SK-N-SH (cell line): ENCODE measurements around the gene TNNT3. TPM values are rescaled to one million over a fixed set of nuclear protein-coding genes. Genes with fewer than 3 reads are reported as not detected.
"Not testable (repeated sequence)": the region's sequence is repeated elsewhere in the genome, so short reads cannot be mapped to it uniquely, and the experiment has no call there.

ENCODE experiments used
- CTCF ChIA-PET: fragments of 300-600, 350-600 bp; formaldehyde crosslinking; extraction: SDS; loops from one replicate; lab custom pipeline; 2021; lab: Yijun Ruan, JAX
- POLR2A ChIA-PET: fragments of 350-600 bp; sonication (Branson Sonifier 250); formaldehyde crosslinking; extraction: SDS; loops from one replicate; lab custom pipeline; 2020; ENCODE audit warnings: antibody characterized with exemption, inconsistent platforms; lab: Yijun Ruan, JAX
- DNase-seq: peaks from one replicate; pipeline ENCODE4 v3.0.0; 2012
- H2AFZ ChIP-seq: fragments of 200-600 bp; sonication (generic); 2 replicates; pipeline ENCODE4 v1.8.1; 2016; ENCODE audit warnings: antibody characterized with exemption, mild to moderate bottlenecking, low read depth
- H3F3A ChIP-seq: fragments of 200-600 bp; sonication (generic); replicated peaks from 2 replicates; pipeline ENCODE3; 2016; ENCODE audit warnings: antibody characterized with exemption, mild to moderate bottlenecking; ENCODE audit not compliant: insufficient read depth
- H3K27ac ChIP-seq, 2 experiments: fragments of 200-500 bp in 1 of 2; fragments of 200-600 bp in 1 of 2; sonication (Bioruptor generic) in 1 of 2; sonication (generic), shearing (Covaris generic) in 1 of 2; 2 replicates each; pipeline versions ENCODE4 v1.5.1 to v1.6.1; 2014 to 2016; ENCODE audit warnings: low read depth in 2 of 2, inconsistent platforms in 1 of 2, low read length in 1 of 2, mild to moderate bottlenecking in 1 of 2, mixed read lengths in 1 of 2
- H3K27me3 ChIP-seq: fragments of 200-600 bp; sonication (generic), shearing (Covaris generic); 2 replicates; pipeline ENCODE4 v1.6.1; 2016; ENCODE audit warnings: mixed run types; ENCODE audit not compliant: insufficient read depth
- H3K36me3 ChIP-seq, 2 experiments: fragments of 200-500 bp in 1 of 2; fragments of 200-600 bp in 1 of 2; sonication (Bioruptor generic) in 1 of 2; sonication (generic) in 1 of 2; replicated peaks in 1 of 2; 2 replicates each; pipeline versions ENCODE3 to v1.5.1; 2014 to 2016; ENCODE audit warnings: low read length in 1 of 2, mild to moderate bottlenecking in 1 of 2; ENCODE audit not compliant: insufficient read depth in 2 of 2, control insufficient read depth in 1 of 2
- H3K4me1 ChIP-seq, 2 experiments: fragments of 200-500 bp in 1 of 2; fragments of 200-600 bp in 1 of 2; sonication (Bioruptor generic) in 1 of 2; sonication (generic), shearing (Covaris generic) in 1 of 2; 2 replicates each; pipeline versions ENCODE4 v1.5.1 to v1.6.1; 2014 to 2016; ENCODE audit warnings: low read depth in 1 of 2, low read length in 1 of 2, mixed run types in 1 of 2; ENCODE audit not compliant: insufficient read depth in 2 of 2, control insufficient read depth in 1 of 2
- H3K4me2 ChIP-seq: fragments of 200-600 bp; sonication (generic), shearing (Covaris generic); 2 replicates; pipeline ENCODE4 v1.6.1; 2017; ENCODE audit warnings: mixed run types
- H3K4me3 ChIP-seq, 2 experiments: fragments of 200-500 bp in 1 of 2; fragments of 200-600 bp in 1 of 2; sonication (Bioruptor generic) in 1 of 2; sonication (generic), shearing (Covaris generic) in 1 of 2; 2 replicates each; pipeline versions ENCODE4 v1.5.1 to v1.8.1; 2014 to 2016; ENCODE audit warnings: low read depth in 2 of 2, inconsistent platforms in 1 of 2, low read length in 1 of 2, mild to moderate bottlenecking in 1 of 2, mixed read lengths in 1 of 2, moderate library complexity in 1 of 2
- H3K79me2 ChIP-seq: fragments of 200-600 bp; sonication (generic); 2 replicates; pipeline ENCODE4 v1.8.1; 2017; ENCODE audit warnings: mild to moderate bottlenecking; ENCODE audit not compliant: insufficient read depth
- H3K9ac ChIP-seq: fragments of 200-600 bp; sonication (generic); 2 replicates; pipeline ENCODE4 v1.6.1; 2017; ENCODE audit warnings: mixed run types
- H3K9me2 ChIP-seq: fragments of 200-600 bp; sonication (generic); 2 replicates; pipeline ENCODE4 v1.6.1; 2017; ENCODE audit warnings: mixed run types
- H3K9me3 ChIP-seq: fragments of 200-600 bp; sonication (generic); 2 replicates; pipeline ENCODE4 v1.6.1; 2017; ENCODE audit warnings: mixed run types, mild to moderate bottlenecking, moderate library complexity
- H4K20me1 ChIP-seq: fragments of 200-600 bp; sonication (generic); 2 replicates; pipeline ENCODE4 v1.6.1; 2017; ENCODE audit warnings: mild to moderate bottlenecking, mixed run types; ENCODE audit not compliant: insufficient read depth
- FOSL2 ChIP-seq: IDR thresholded peaks from 2 replicates; pipeline ENCODE4 v1.4.0; 2012; ENCODE audit warnings: low read depth, mild to moderate bottlenecking, moderate library complexity, borderline replicate concordance
- FOXJ3 ChIP-seq: sonication (generic); formaldehyde crosslinking; IDR thresholded peaks from 2 replicates; pipeline ENCODE4 v1.5.1; 2020; ENCODE audit warnings: mild to moderate bottlenecking, missing genetic modification reagents
- JUND ChIP-seq: IDR thresholded peaks from 2 replicates; pipeline ENCODE4 v1.4.0; 2012
- MXI1 ChIP-seq: IDR thresholded peaks from 2 replicates; pipeline ENCODE4 v1.6.1; 2012; ENCODE audit warnings: mild to moderate bottlenecking, low read depth, low read length, improper control_type of control experiment
- NFIC ChIP-seq: IDR thresholded peaks from 2 replicates; pipeline ENCODE4 v1.4.0; 2012; ENCODE audit warnings: borderline replicate concordance
- NRF1 ChIP-seq: IDR thresholded peaks from 2 replicates; pipeline ENCODE4 v1.6.1; 2012; ENCODE audit warnings: low read depth, mild to moderate bottlenecking, low read length
- SMC3 ChIP-seq: IDR thresholded peaks from 2 replicates; pipeline ENCODE4 v1.6.1; 2012; ENCODE audit warnings: low read depth, low read length, improper control_type of control experiment
- TEAD4 ChIP-seq: IDR thresholded peaks from 2 replicates; pipeline ENCODE4 v1.4.0; 2012; ENCODE audit warnings: mild to moderate bottlenecking, borderline replicate concordance; ENCODE audit not compliant: insufficient read depth
- WGBS: methylation state at CpG from one replicate; pipeline ENCODE4 v1.1.6; 2017; ENCODE audit warnings: low lambda C conversion rate; 5-methylcytosine and 5-hydroxymethylcytosine counted together
- polyA plus RNA-seq, 3 experiments: library from polyadenylated mRNA; depleted of rRNA; stranded (reverse); fragments of >200 nt; gene quantifications; 2 replicates each; pipeline ENCODE4 v1.2.3, GENCODE V29; 2012
- TF ChIP-seq, protein P1 (sequence below): IDR thresholded peaks from 2 replicates; pipeline ENCODE4; 2012
- TF ChIP-seq, protein P2 (sequence below): fragments of 150-350 bp; IDR thresholded peaks from 2 replicates; pipeline ENCODE4 v1.6.1; 2016; ENCODE audit warnings: mild to moderate bottlenecking, low read depth, low read length
- TF ChIP-seq, protein P3 (sequence below): IDR thresholded peaks from 2 replicates; pipeline ENCODE4 v1.4.0; 2012; ENCODE audit warnings: low read depth, borderline replicate concordance

Gene TNNT3
- polyA plus RNA-seq, 1 of the 3 experiments (the other 2 are of a cell fraction) = not detected

DNA sequence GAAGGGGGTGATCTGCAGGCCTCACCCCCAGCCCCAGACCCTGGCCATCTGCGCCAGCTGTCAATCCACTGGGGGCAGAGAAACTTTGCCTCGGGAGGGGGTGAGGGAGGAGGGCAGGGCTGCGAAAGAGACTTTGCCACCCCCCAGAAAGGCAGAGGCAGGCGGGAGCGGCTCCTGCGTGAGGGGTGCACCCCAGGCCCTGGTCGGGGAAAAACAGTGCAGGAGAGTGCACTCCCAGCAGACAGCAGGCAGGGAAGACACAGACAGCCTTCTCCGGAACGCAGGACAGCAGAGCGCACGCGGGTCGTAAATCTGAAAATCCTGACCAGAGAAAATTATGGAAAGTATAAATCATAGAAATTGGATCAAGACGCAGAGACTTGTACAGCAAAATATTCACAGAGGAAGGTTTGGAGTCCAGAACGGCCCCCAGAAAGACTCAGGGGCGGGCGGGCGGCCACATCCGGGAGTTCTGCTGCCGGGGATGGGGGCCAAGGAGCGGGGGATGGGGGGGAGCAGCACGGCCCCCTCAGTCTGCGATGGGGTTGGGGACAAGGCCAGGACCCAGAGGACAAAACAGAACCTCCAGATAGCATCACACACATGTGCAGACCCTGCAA is 19.6 kb downstream of the TNNT3 start:
- Histone ChIP-seq H2AFZ (no peak overlapping the region), H3K9ac (no peak overlapping the region), H3K4me2 (no peak overlapping the region), H3F3A (peaks cover 4% of the 10 kb centered on the region), H3K27ac (0 out of 4 replicates have a peak overlapping the region, but pooled peaks of 1 of the 2 experiments have one; percentile 26), H4K20me1 (no peaks in the 10 kb centered on the region), H3K9me2 (no peaks in the 10 kb centered on the region), H3K4me1 (peaks cover 0 to 23% of the 10 kb centered on the region in 2 experiments; a peak in 1 of 4 replicates), H3K27me3 (no peaks in the 10 kb centered on the region), H3K9me3 (no peaks in the 10 kb centered on the region), H3K36me3 (no peaks in the 10 kb centered on the region), H3K79me2 (no peaks in the 10 kb centered on the region), H3K4me3 (no peak overlapping the region)
- TF ChIP-seq JUND = no peak
- no peak for TF ChIP-seq TEAD4
- TF ChIP-seq FOXJ3 (CRISPR knock-in tag) = no peak
- TF ChIP-seq NFIC = no peak
- TF ChIP-seq FOSL2 = no peak
- TF ChIP-seq SMC3 = no peak
- TF ChIP-seq, protein P1, sequence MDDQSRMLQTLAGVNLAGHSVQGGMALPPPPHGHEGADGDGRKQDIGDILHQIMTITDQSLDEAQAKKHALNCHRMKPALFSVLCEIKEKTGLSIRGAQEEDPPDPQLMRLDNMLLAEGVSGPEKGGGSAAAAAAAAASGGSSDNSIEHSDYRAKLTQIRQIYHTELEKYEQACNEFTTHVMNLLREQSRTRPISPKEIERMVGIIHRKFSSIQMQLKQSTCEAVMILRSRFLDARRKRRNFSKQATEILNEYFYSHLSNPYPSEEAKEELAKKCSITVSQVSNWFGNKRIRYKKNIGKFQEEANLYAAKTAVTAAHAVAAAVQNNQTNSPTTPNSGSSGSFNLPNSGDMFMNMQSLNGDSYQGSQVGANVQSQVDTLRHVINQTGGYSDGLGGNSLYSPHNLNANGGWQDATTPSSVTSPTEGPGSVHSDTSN = no peak
- TF ChIP-seq, protein P2, sequence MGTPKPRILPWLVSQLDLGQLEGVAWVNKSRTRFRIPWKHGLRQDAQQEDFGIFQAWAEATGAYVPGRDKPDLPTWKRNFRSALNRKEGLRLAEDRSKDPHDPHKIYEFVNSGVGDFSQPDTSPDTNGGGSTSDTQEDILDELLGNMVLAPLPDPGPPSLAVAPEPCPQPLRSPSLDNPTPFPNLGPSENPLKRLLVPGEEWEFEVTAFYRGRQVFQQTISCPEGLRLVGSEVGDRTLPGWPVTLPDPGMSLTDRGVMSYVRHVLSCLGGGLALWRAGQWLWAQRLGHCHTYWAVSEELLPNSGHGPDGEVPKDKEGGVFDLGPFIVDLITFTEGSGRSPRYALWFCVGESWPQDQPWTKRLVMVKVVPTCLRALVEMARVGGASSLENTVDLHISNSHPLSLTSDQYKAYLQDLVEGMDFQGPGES = no peak
- TF ChIP-seq MXI1 = no peak
- no peak for TF ChIP-seq NRF1
- TF ChIP-seq, protein P3, sequence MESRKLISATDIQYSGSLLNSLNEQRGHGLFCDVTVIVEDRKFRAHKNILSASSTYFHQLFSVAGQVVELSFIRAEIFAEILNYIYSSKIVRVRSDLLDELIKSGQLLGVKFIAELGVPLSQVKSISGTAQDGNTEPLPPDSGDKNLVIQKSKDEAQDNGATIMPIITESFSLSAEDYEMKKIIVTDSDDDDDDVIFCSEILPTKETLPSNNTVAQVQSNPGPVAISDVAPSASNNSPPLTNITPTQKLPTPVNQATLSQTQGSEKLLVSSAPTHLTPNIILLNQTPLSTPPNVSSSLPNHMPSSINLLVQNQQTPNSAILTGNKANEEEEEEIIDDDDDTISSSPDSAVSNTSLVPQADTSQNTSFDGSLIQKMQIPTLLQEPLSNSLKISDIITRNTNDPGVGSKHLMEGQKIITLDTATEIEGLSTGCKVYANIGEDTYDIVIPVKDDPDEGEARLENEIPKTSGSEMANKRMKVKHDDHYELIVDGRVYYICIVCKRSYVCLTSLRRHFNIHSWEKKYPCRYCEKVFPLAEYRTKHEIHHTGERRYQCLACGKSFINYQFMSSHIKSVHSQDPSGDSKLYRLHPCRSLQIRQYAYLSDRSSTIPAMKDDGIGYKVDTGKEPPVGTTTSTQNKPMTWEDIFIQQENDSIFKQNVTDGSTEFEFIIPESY = no peak
- CTCF ChIA-PET = interaction anchor here (1.3 to 2.3 kb wide), 3 partner anchors 9 to 56 kb away, joined by 3 to 14 read pairs (median 4); no protein-coding TSS in a partner anchor
- 45% methylated on average over 14 of the region's 23 CpGs for WGBS
- POLR2A ChIA-PET = no interaction called here
- peak; percentile 84 for DNase-seq

DNA sequence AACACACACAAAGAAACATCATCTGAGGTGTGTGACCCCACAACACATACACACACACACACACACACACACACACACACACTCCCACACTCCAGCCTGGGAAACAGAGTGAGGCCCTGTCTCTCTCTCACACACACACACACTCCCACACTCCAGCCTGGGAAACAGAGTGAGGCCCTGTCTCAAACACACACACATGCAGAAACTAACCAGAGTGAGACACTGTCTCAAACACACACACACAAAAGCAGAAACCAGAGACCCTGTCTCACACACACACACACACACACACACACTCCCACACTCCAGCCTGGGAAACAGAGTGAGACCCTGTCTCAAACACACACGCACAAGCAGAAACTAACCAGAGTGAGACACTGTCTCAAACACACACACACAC is 20.3 kb downstream of the TNNT3 start:
- WGBS = 67% methylated on average over 1 of the region's 1 CpG
- H3F3A ChIP-seq, DNase-seq, H4K20me1 ChIP-seq, H3K9me3 ChIP-seq, H3K4me3 ChIP-seq, H3K9me2 ChIP-seq, H3K27ac ChIP-seq, H3K27me3 ChIP-seq, CTCF ChIA-PET, H3K79me2 ChIP-seq, H2AFZ ChIP-seq, POLR2A ChIA-PET, H3K36me3 ChIP-seq, H3K4me2 ChIP-seq, H3K9ac ChIP-seq: not testable (repeated sequence)
- H3K4me1 ChIP-seq = peaks cover 0 to 24% of the 10 kb centered on the region in 2 experiments; a peak in 1 of 4 replicates
